ENCODE results near the gene PHF21B. TPM values are rescaled to one million over a fixed set of nuclear protein-coding genes. Genes with fewer than 3 reads are reported as not detected.

Gene PHF21B
- polyA plus RNA-seq, 1 donor (not counting 4 experiments of a cell fraction or from before 2014, with no cell fraction given), result not detected

- no peaks in the 10 kb centered on the region for H3K4me1 ChIP-seq (ENCODE audit: control insufficient read depth, extremely low read depth, insufficient read depth, low read length)
- no peak overlapping the region for H2AFZ ChIP-seq (ENCODE audit: control insufficient read depth, low read length)
- no peak overlapping the region for H3K9ac ChIP-seq (ENCODE audit: control insufficient read depth, extremely low read depth, insufficient read depth, low read length)
- H3K27me3 ChIP-seq (ENCODE audit: control insufficient read depth, extremely low read depth, insufficient read depth, low read length), result no peaks in the 10 kb centered on the region
- H3K79me2 ChIP-seq (ENCODE audit: control insufficient read depth, insufficient read depth, low read length), result no peaks in the 10 kb centered on the region
- no peaks in the 10 kb centered on the region for H4K20me1 ChIP-seq (ENCODE audit: control insufficient read depth, extremely low read depth, insufficient read depth, low read length)
- dilution Hi-C loops (cut with MboI; ENCODE audit: extremely low pct_ligation_motif_present, low sequenced_read_pairs), result no loop called here
- no peaks in the 10 kb centered on the region for H3K9me1 ChIP-seq (ENCODE audit: control insufficient read depth, extremely low read depth, insufficient read depth, low read length)
- no peak for FAIRE-seq
- H3K27ac ChIP-seq (ENCODE audit: control insufficient read depth, insufficient read depth, low read length), result no peak overlapping the region
- TF ChIP-seq CTCF (optimal IDR thresholded peaks at IDR 0.05 in 1 of 3, IDR thresholded peaks at IDR 0.05 in 1 of 3, conservative IDR thresholded peaks at IDR 0.05 in 1 of 3; ENCODE audit: extremely low read depth in 1 of 3, insufficient read depth in 2 of 3, low read length in 3 of 3) (no peak), EZH2 (IDR thresholded peaks at IDR 0.05; ENCODE audit: low read length) (no peak)
- peaks cover 0 to 15% of the 10 kb centered on the region in 2 experiments for H3K36me3 ChIP-seq (ENCODE audit: control insufficient read depth in 2 of 2, extremely low read depth in 1 of 2, insufficient read depth in 2 of 2, low read length in 2 of 2)
- no peak overlapping the region for H3K4me3 ChIP-seq (ENCODE audit: control insufficient read depth in 2 of 3, extremely low read depth in 1 of 3, insufficient read depth in 2 of 3, low read depth in 1 of 3, low read length in 3 of 3)
- DNase-seq (ENCODE audit: low read depth, low spot score), result no peak
- no peak overlapping the region for H3K4me2 ChIP-seq (ENCODE audit: control insufficient read depth, extremely low read depth, insufficient read depth, low read depth, low read length)
- peaks cover 2% of the 10 kb centered on the region for H3K9me3 ChIP-seq (ENCODE audit: control insufficient read depth, low read depth, low read length)
Observed at GRCh38 chr22:44831885-44832284, 177.9 kb downstream of the PHF21B start.

Other genes starting within 250 kb of the PHF21B start
- gene NUP50, start 153.9 kb upstream of the PHF21B start, polyA plus RNA-seq, result 21.0 to 36.2 TPM (median 28.1 TPM) in 3 replicates
- gene KIAA0930, start 230.9 kb upstream of the PHF21B start, polyA plus RNA-seq, result 115 to 163 TPM (median 140 TPM) in 3 replicates

Data from keratinocyte (primary cell).